ENCODE measurements around the gene UBE2V1. TPM values are rescaled to one million over a fixed set of nuclear protein-coding genes. Genes with fewer than 3 reads are reported as not detected.
A peak's percentile ranks its signal among the peaks of the same experiment; 100 is the strongest.
"Not testable (repeated sequence)": the region's sequence is repeated elsewhere in the genome, so short reads cannot be mapped to it uniquely, and the experiment has no call there.

Gene UBE2V1
- total and polyA plus RNA-seq, 7 donors: 55.0 to 117 (median 80.4) TPM

GRCh38 chr20:50136822-50137599 lies 24.1 kb upstream of the UBE2V1 start:
- Histone ChIP-seq H3K9me3 (no peaks in the 10 kb centered on the region), H3K4me1 (peaks cover 0 to 41% (median 33%) of the 10 kb centered on the region in 4 donors), H3K36me3 (peaks cover 2 to 37% (median 10%) of the 10 kb centered on the region in 4 donors), H3K4me3 (no peak overlapping the region), H3K27ac (peak overlapping the region; percentile 55 to 66 (median 61)), H3K27me3 (no peaks in the 10 kb centered on the region)
- no peak for TF ChIP-seq POLR2AphosphoS5 (IDR thresholded peaks at IDR 0.05)
- TF ChIP-seq EP300 (IDR thresholded peaks at IDR 0.05): no peak
- no peak for TF ChIP-seq CTCF (IDR thresholded peaks at IDR 0.05)
- WGBS, 2 donors: 93 to 94% methylated on average over 15 of the region's 15 CpGs
- no peak for DNase-seq
- intact Hi-C loops (cut with DNase I): no loop called here

DNA sequence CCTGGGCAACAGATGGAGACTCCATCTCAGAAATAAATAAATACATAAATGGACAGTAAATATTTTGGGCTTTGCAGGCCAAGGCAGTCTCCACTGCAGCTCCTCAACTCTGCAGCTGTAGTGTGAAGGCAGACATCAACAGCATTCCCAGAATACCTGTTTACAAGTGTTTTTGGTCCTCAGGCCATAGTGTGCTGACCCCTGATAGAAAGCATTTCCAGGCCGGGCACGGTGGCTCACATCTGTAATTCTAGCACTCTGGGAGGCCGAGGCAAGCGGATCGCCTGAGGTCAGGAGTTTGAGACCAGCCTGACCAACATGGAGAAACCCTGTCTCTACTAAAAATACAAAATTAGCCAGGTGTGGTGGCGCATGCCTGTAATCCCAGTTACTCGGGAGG lies 22.2 kb upstream of the UBE2V1 start:
- intact Hi-C loops (cut with DNase I); H3K27ac ChIP-seq; H3K27me3 ChIP-seq; DNase-seq; H3K4me3 ChIP-seq; H3K9me3 ChIP-seq: not testable (repeated sequence)
- WGBS, 2 donors: 95% methylated on average over 7 of the region's 7 CpGs
- Histone ChIP-seq H3K36me3 (peaks cover 0 to 18% (median 0%) of the 10 kb centered on the region in 4 donors), H3K4me1 (peaks cover 0 to 58% (median 50%) of the 10 kb centered on the region in 4 donors)

DNA sequence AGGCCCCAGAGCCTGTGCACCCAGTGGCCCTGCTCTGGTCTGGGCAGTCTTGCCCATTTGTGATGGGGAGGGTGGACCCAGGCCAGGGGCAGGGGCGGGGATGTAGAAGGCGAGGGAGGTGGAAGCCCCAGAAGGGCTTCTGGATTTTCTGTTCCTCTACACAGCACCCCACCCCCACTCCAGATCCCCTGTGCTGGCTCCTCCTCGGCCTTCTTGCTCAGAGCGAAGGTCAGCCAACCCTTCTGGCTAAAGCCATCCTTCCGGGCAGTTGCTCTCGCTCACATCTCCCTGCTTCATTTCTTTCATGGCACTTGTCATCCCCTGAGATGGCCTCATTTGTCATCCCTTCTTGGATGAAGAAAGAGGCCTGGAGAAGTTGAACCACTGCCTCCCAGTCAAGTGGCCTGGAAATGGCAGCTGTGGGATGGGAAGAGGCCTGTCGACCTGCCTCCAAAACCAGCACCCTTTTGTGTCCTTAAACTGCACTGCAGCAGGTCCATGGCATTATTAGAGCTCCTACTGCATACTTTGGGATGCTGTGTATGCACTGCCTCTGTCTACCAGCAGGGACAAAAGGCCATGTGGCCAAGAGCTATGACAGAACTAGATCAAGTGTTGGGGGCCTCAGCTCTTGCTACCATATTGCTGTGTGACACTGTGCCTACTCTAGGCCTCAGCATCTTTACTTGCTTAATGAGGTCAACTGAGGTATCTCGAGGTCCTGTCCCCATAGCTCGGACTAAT lies 20.7 kb upstream of the UBE2V1 start:
- DNase-seq: no peak
- Histone ChIP-seq H3K36me3 (peaks cover 0 to 23% (median 7%) of the 10 kb centered on the region in 4 donors), H3K4me1 (peaks cover 0 to 63% (median 62%) of the 10 kb centered on the region in 4 donors), H3K27ac (peak overlapping the region; percentile 78 to 88 (median 85)), H3K9me3 (no peaks in the 10 kb centered on the region), H3K4me3 (no peak overlapping the region), H3K27me3 (no peaks in the 10 kb centered on the region)
- no peak for TF ChIP-seq POLR2A (IDR thresholded peaks at IDR 0.05)
- no peak for TF ChIP-seq POLR2AphosphoS5 (IDR thresholded peaks at IDR 0.05)
- no peak for TF ChIP-seq EP300 (IDR thresholded peaks at IDR 0.05)
- TF ChIP-seq CTCF (IDR thresholded peaks at IDR 0.05): no peak
- WGBS, 2 donors: 87% methylated on average over 9 of the region's 9 CpGs
- intact Hi-C loops (cut with DNase I): loop anchor here (2.0 kb wide), 1 partner anchor 17 kb away; no protein-coding TSS in a partner anchor

DNA sequence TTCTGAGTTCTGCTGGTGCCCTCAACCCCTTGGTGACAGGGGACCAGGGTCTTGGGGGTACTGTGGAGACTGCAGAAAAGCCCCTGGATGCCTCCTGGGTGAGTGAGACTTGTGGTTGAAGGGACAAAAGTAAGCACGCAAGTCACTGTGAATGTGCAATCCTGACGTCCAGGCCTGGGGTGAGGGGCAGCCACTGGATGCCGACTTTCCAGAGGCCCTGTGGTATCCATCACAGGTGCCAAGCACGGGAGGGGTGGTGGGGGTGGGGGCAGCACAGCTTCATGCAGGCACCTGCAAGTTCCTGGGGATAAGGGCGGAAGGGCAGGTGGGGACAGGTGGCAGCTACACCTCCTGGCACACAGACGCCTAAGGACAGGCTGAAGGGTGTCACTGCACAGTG lies 20.1 kb upstream of the UBE2V1 start:
- TF ChIP-seq EP300 (IDR thresholded peaks at IDR 0.05): no peak
- no peak for TF ChIP-seq POLR2A (IDR thresholded peaks at IDR 0.05)
- no peak for TF ChIP-seq CTCF (IDR thresholded peaks at IDR 0.05)
- no peak for TF ChIP-seq POLR2AphosphoS5 (IDR thresholded peaks at IDR 0.05)
- H3K4me1 ChIP-seq: peaks cover 0 to 65% (median 59%) of the 10 kb centered on the region in 4 donors
- DNase-seq: no peak
- H3K9me3 ChIP-seq: no peaks in the 10 kb centered on the region
- no peaks in the 10 kb centered on the region for H3K27me3 ChIP-seq
- WGBS, 2 donors: 90 to 92% methylated on average over 6 of the region's 6 CpGs
- H3K27ac ChIP-seq: peak overlapping the region; percentile 78 to 88 (median 85)
- no peak overlapping the region for H3K4me3 ChIP-seq
- H3K36me3 ChIP-seq: peaks cover 0 to 29% (median 12%) of the 10 kb centered on the region in 4 donors
- intact Hi-C loops (cut with DNase I): loop anchor here (2.0 kb wide), 1 partner anchor 18 kb away; no protein-coding TSS in a partner anchor

- DNase-seq: peak; percentile 95
- Histone ChIP-seq H3K36me3 (peaks cover 6 to 43% (median 25%) of the 10 kb centered on the region in 4 donors), H3K27me3 (no peaks in the 10 kb centered on the region), H3K4me3 (peak overlapping the region in 3 of 4 donors; percentile 36 to 37 (median 37)), H3K9me3 (no peaks in the 10 kb centered on the region), H3K4me1 (peaks cover 0 to 70% (median 54%) of the 10 kb centered on the region in 4 donors), H3K27ac (peak overlapping the region; percentile 78 to 88 (median 85))
- TF ChIP-seq EP300 (IDR thresholded peaks at IDR 0.05) (peak in 1 of 4 donors; percentile 58), POLR2A (IDR thresholded peaks at IDR 0.05) (no peak), POLR2AphosphoS5 (IDR thresholded peaks at IDR 0.05) (peak; percentile 62 to 88 (median 69))
- intact Hi-C loops (cut with DNase I): loop anchor here (2.0 kb wide), 1 partner anchor 38 kb away; no protein-coding TSS in a partner anchor
- WGBS, 2 donors: 89 to 94% methylated on average over 4 of the region's 4 CpGs
These were observed 18.0 kb upstream of the UBE2V1 start for GRCh38 chr20:50130995-50131394.
